SK-N-SH (cell line): ENCODE measurements around the gene COBL. TPM values are rescaled to one million over a fixed set of nuclear protein-coding genes. Genes with fewer than 3 reads are reported as not detected.

ENCODE experiments used
- CTCF ChIA-PET: fragments of 300-600, 350-600 bp; formaldehyde crosslinking; extraction: SDS; loops from one replicate; lab custom pipeline; 2021; lab: Yijun Ruan, JAX
- POLR2A ChIA-PET: fragments of 350-600 bp; sonication (Branson Sonifier 250); formaldehyde crosslinking; extraction: SDS; loops from one replicate; lab custom pipeline; 2020; ENCODE audit warnings: antibody characterized with exemption, inconsistent platforms; lab: Yijun Ruan, JAX
- DNase-seq: peaks from one replicate; pipeline ENCODE4 v3.0.0; 2012
- H2AFZ ChIP-seq: fragments of 200-600 bp; sonication (generic); 2 replicates; pipeline ENCODE4 v1.8.1; 2016; ENCODE audit warnings: antibody characterized with exemption, mild to moderate bottlenecking, low read depth
- H3F3A ChIP-seq: fragments of 200-600 bp; sonication (generic); replicated peaks from 2 replicates; pipeline ENCODE3; 2016; ENCODE audit warnings: antibody characterized with exemption, mild to moderate bottlenecking; ENCODE audit not compliant: insufficient read depth
- H3K27ac ChIP-seq, 2 experiments: fragments of 200-500 bp in 1 of 2; fragments of 200-600 bp in 1 of 2; sonication (Bioruptor generic) in 1 of 2; sonication (generic), shearing (Covaris generic) in 1 of 2; 2 replicates each; pipeline versions ENCODE4 v1.5.1 to v1.6.1; 2014 to 2016; ENCODE audit warnings: low read depth in 2 of 2, inconsistent platforms in 1 of 2, low read length in 1 of 2, mild to moderate bottlenecking in 1 of 2, mixed read lengths in 1 of 2
- H3K27me3 ChIP-seq: fragments of 200-600 bp; sonication (generic), shearing (Covaris generic); 2 replicates; pipeline ENCODE4 v1.6.1; 2016; ENCODE audit warnings: mixed run types; ENCODE audit not compliant: insufficient read depth
- H3K36me3 ChIP-seq, 2 experiments: fragments of 200-500 bp in 1 of 2; fragments of 200-600 bp in 1 of 2; sonication (Bioruptor generic) in 1 of 2; sonication (generic) in 1 of 2; replicated peaks in 1 of 2; 2 replicates each; pipeline versions ENCODE3 to v1.5.1; 2014 to 2016; ENCODE audit warnings: low read length in 1 of 2, mild to moderate bottlenecking in 1 of 2; ENCODE audit not compliant: insufficient read depth in 2 of 2, control insufficient read depth in 1 of 2
- H3K4me1 ChIP-seq, 2 experiments: fragments of 200-500 bp in 1 of 2; fragments of 200-600 bp in 1 of 2; sonication (Bioruptor generic) in 1 of 2; sonication (generic), shearing (Covaris generic) in 1 of 2; 2 replicates each; pipeline versions ENCODE4 v1.5.1 to v1.6.1; 2014 to 2016; ENCODE audit warnings: low read depth in 1 of 2, low read length in 1 of 2, mixed run types in 1 of 2; ENCODE audit not compliant: insufficient read depth in 2 of 2, control insufficient read depth in 1 of 2
- H3K4me2 ChIP-seq: fragments of 200-600 bp; sonication (generic), shearing (Covaris generic); 2 replicates; pipeline ENCODE4 v1.6.1; 2017; ENCODE audit warnings: mixed run types
- H3K4me3 ChIP-seq, 2 experiments: fragments of 200-500 bp in 1 of 2; fragments of 200-600 bp in 1 of 2; sonication (Bioruptor generic) in 1 of 2; sonication (generic), shearing (Covaris generic) in 1 of 2; 2 replicates each; pipeline versions ENCODE4 v1.5.1 to v1.8.1; 2014 to 2016; ENCODE audit warnings: low read depth in 2 of 2, inconsistent platforms in 1 of 2, low read length in 1 of 2, mild to moderate bottlenecking in 1 of 2, mixed read lengths in 1 of 2, moderate library complexity in 1 of 2
- H3K79me2 ChIP-seq: fragments of 200-600 bp; sonication (generic); 2 replicates; pipeline ENCODE4 v1.8.1; 2017; ENCODE audit warnings: mild to moderate bottlenecking; ENCODE audit not compliant: insufficient read depth
- H3K9ac ChIP-seq: fragments of 200-600 bp; sonication (generic); 2 replicates; pipeline ENCODE4 v1.6.1; 2017; ENCODE audit warnings: mixed run types
- H3K9me2 ChIP-seq: fragments of 200-600 bp; sonication (generic); 2 replicates; pipeline ENCODE4 v1.6.1; 2017; ENCODE audit warnings: mixed run types
- H3K9me3 ChIP-seq: fragments of 200-600 bp; sonication (generic); 2 replicates; pipeline ENCODE4 v1.6.1; 2017; ENCODE audit warnings: mixed run types, mild to moderate bottlenecking, moderate library complexity
- H4K20me1 ChIP-seq: fragments of 200-600 bp; sonication (generic); 2 replicates; pipeline ENCODE4 v1.6.1; 2017; ENCODE audit warnings: mild to moderate bottlenecking, mixed run types; ENCODE audit not compliant: insufficient read depth
- EZH2phosphoT487 ChIP-seq: fragments of 200-600 bp; sonication (generic); IDR thresholded peaks from 2 replicates; pipeline ENCODE4 v1.6.1; 2017; ENCODE audit warnings: low read depth, mixed run types, mild to moderate bottlenecking, antibody characterized with exemption, moderate library complexity, borderline replicate concordance
- FOSL2 ChIP-seq: IDR thresholded peaks from 2 replicates; pipeline ENCODE4 v1.4.0; 2012; ENCODE audit warnings: low read depth, mild to moderate bottlenecking, moderate library complexity, borderline replicate concordance
- GABPA ChIP-seq: IDR thresholded peaks from 2 replicates; pipeline ENCODE4 v1.4.0; 2012; ENCODE audit warnings: low read depth, mild to moderate bottlenecking
- GATA2 ChIP-seq: sonication (generic); formaldehyde crosslinking; IDR thresholded peaks from 2 replicates; pipeline ENCODE4 v1.5.0; 2020; ENCODE audit warnings: mild to moderate bottlenecking, missing genetic modification reagents
- IRF3 ChIP-seq: fragments of 150-350 bp; IDR thresholded peaks from 2 replicates; pipeline ENCODE4 v1.6.1; 2016; ENCODE audit warnings: mild to moderate bottlenecking, low read depth, low read length
- JUND ChIP-seq: IDR thresholded peaks from 2 replicates; pipeline ENCODE4 v1.4.0; 2012
- MEF2A ChIP-seq: IDR thresholded peaks from 2 replicates; pipeline ENCODE4 v1.4.0; 2012; ENCODE audit warnings: low read depth, borderline replicate concordance
- PBX3 ChIP-seq: IDR thresholded peaks from 2 replicates; pipeline ENCODE4; 2012
- POLR2AphosphoS5 ChIP-seq: IDR thresholded peaks from 2 replicates; pipeline ENCODE4 v1.6.1; 2012; ENCODE audit warnings: low read depth, low read length
- REST ChIP-seq: IDR thresholded peaks from 2 replicates; pipeline ENCODE4 v1.6.1; 2012; ENCODE audit warnings: mild to moderate bottlenecking, low read depth, low read length, moderate library complexity
- TAF1 ChIP-seq: IDR thresholded peaks from 2 replicates; pipeline ENCODE4 v1.6.1; 2012; ENCODE audit warnings: low read depth, mild to moderate bottlenecking, low read length, moderate library complexity, borderline replicate concordance
- TCF12 ChIP-seq: IDR thresholded peaks from 2 replicates; pipeline ENCODE4 v1.4.0; 2012
- USF1 ChIP-seq: IDR thresholded peaks from 2 replicates; pipeline ENCODE4 v1.4.0; 2012; ENCODE audit warnings: low read depth, borderline replicate concordance
- WGBS: methylation state at CpG from one replicate; pipeline ENCODE4 v1.1.6; 2017; ENCODE audit warnings: low lambda C conversion rate; 5-methylcytosine and 5-hydroxymethylcytosine counted together
- polyA plus RNA-seq, 3 experiments: library from polyadenylated mRNA; depleted of rRNA; stranded (reverse); fragments of >200 nt; gene quantifications; 2 replicates each; pipeline ENCODE4 v1.2.3, GENCODE V29; 2012

The COBL gene
- polyA plus RNA-seq, 1 of the 3 experiments (the other 2 are of a cell fraction) = under 0.01 TPM

GRCh38 chr7:51246258-51247245 is 70.1 kb downstream of the COBL start (continued):
- TF ChIP-seq USF1 (no peak), GATA2 (no peak), POLR2AphosphoS5 (no peak), REST (no peak), TCF12 (no peak), MEF2A (no peak), GABPA (no peak), EZH2phosphoT487 (no peak)

- Histone ChIP-seq H3K9me2 (no peaks in the 10 kb centered on the region), H2AFZ (no peak overlapping the region), H3K4me1 (no peaks in the 10 kb centered on the region), H3K4me2 (no peak overlapping the region), H3K27ac (no peak overlapping the region), H3K9ac (no peak overlapping the region)
- no peak for TF ChIP-seq IRF3
- no peak for TF ChIP-seq TCF12
- no peak for TF ChIP-seq REST
- no peak for TF ChIP-seq GATA2
- no peak for TF ChIP-seq JUND
- no peak for TF ChIP-seq POLR2AphosphoS5
- no peak for TF ChIP-seq TAF1
- TF ChIP-seq FOSL2 = no peak
- TF ChIP-seq PBX3 = no peak
- TF ChIP-seq, all 33 proteins: peak for 0
- no peak for DNase-seq
- Histone ChIP-seq H3K4me3 (no peak overlapping the region), H3K79me2 (no peaks in the 10 kb centered on the region), H3K9me3 (no peaks in the 10 kb centered on the region; the same call in 1 of the 2 replicates), H3F3A (no peaks in the 10 kb centered on the region), H3K27me3 (no peaks in the 10 kb centered on the region), H3K36me3 (no peaks in the 10 kb centered on the region), H4K20me1 (no peaks in the 10 kb centered on the region)
- CTCF ChIA-PET = interaction anchor here (1.5 kb wide), 1 partner anchor 82 kb away, joined by 5 read pairs; no protein-coding TSS in a partner anchor
- 46% methylated on average over 7 of the region's 7 CpGs for WGBS
- POLR2A ChIA-PET = no interaction called here
Observed at GRCh38 chr7:51244885-51245284, 71.7 kb downstream of the COBL start.
